Gastroesophageal sphincter (tissue), 3 donors: ENCODE measurements around the gene LCORL.

Experiments
- CTCF ChIP-seq, 4 experiments: fragments of 200-600 bp in 2 of 4; fragments of 450-650 bp in 2 of 4; sonication (generic) in 1 of 4; IDR thresholded peaks; one replicate each; pipeline ENCODE4 v1.5.1; 2017 to 2019; ENCODE audit warnings: antibody characterized with exemption in 4 of 4, mild to moderate bottlenecking in 2 of 4, moderate library complexity in 2 of 4
- POLR2A ChIP-seq, 2 donors: fragments of 450-650 bp; IDR thresholded peaks; one replicate each; pipeline ENCODE4 v1.6.1; 2017; ENCODE audit warnings: antibody characterized with exemption in 2 of 2, mild to moderate bottlenecking in 2 of 2, moderate library complexity in 1 of 2

- TF ChIP-seq CTCF (IDR thresholded peaks at IDR 0.05) = no peak
- TF ChIP-seq POLR2A (IDR thresholded peaks at IDR 0.05) = no peak
These were observed 226.8 kb downstream of the LCORL start for GRCh38 chr4:17794730-17795129.
